Measurements from ENCODE around the gene LLPH. TPM values are rescaled to one million over a fixed set of nuclear protein-coding genes. Genes with fewer than 3 reads are reported as not detected.

Gene LLPH
- total and polyA plus RNA-seq, 2 donors from 2014 or later = 21.9 to 28.7 TPM

- no peak overlapping the region for H3K27ac ChIP-seq (ENCODE audit: low read depth in 2 of 2, low read length in 2 of 2)
- H3K4me1 ChIP-seq (ENCODE audit: control insufficient read depth in 2 of 3, insufficient read depth in 2 of 3, low read depth in 1 of 3, low read length in 3 of 3) = peaks cover 0 to 8% (median 2%) of the 10 kb centered on the region in 3 donors
- no peak for DNase-seq
- intact Hi-C loops (cut with DNase I) = no loop called here
- no peaks in the 10 kb centered on the region for H3K9me3 ChIP-seq (ENCODE audit: control insufficient read depth in 2 of 3, insufficient read depth in 1 of 3, low read length in 3 of 3)
- peak overlapping the region in 2 of 3 donors; percentile 35 to 97 for H3K4me3 ChIP-seq (ENCODE audit: low read length in 3 of 3)
- H3K9ac ChIP-seq (ENCODE audit: low read length in 3 of 3) = no peak overlapping the region
- FAIRE-seq = no peak
- TF ChIP-seq, protein P1, sequence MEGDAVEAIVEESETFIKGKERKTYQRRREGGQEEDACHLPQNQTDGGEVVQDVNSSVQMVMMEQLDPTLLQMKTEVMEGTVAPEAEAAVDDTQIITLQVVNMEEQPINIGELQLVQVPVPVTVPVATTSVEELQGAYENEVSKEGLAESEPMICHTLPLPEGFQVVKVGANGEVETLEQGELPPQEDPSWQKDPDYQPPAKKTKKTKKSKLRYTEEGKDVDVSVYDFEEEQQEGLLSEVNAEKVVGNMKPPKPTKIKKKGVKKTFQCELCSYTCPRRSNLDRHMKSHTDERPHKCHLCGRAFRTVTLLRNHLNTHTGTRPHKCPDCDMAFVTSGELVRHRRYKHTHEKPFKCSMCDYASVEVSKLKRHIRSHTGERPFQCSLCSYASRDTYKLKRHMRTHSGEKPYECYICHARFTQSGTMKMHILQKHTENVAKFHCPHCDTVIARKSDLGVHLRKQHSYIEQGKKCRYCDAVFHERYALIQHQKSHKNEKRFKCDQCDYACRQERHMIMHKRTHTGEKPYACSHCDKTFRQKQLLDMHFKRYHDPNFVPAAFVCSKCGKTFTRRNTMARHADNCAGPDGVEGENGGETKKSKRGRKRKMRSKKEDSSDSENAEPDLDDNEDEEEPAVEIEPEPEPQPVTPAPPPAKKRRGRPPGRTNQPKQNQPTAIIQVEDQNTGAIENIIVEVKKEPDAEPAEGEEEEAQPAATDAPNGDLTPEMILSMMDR (IDR thresholded peaks at IDR 0.05; ENCODE audit: borderline replicate concordance, extremely low read depth, insufficient read depth) = no peak
- no peaks in the 10 kb centered on the region for H3K27me3 ChIP-seq (ENCODE audit: control insufficient read depth, insufficient read depth, low read length)
- no peaks in the 10 kb centered on the region for H3K36me3 ChIP-seq (ENCODE audit: control insufficient read depth in 2 of 3, insufficient read depth in 3 of 3, low read length in 3 of 3)
These were observed 40.1 kb upstream of the LLPH start for GRCh38 chr12:66170606-66171005.

- peak within 1 kb of the TSS; percentile 98 to 100 for H3K27ac ChIP-seq (ENCODE audit: low read depth in 2 of 2, low read length in 2 of 2)
- H3K4me3 ChIP-seq (ENCODE audit: low read length in 3 of 3) = peak within 1 kb of the TSS; percentile 76 to 97 (median 85)
- H3K27me3 ChIP-seq (ENCODE audit: control insufficient read depth, insufficient read depth, low read length) = no peaks in the 10 kb centered on the region
- DNase-seq = peak; percentile 92 to 97 (median 96)
- H3K9me3 ChIP-seq (ENCODE audit: control insufficient read depth in 2 of 3, insufficient read depth in 1 of 3, low read length in 3 of 3) = peaks cover 0 to 6% (median 0%) of the 10 kb centered on the region in 3 donors
- peaks cover 0 to 8% (median 2%) of the 10 kb centered on the region in 3 donors for H3K4me1 ChIP-seq (ENCODE audit: control insufficient read depth in 2 of 3, insufficient read depth in 2 of 3, low read depth in 1 of 3, low read length in 3 of 3)
- H3K36me3 ChIP-seq (ENCODE audit: control insufficient read depth in 2 of 3, insufficient read depth in 3 of 3, low read length in 3 of 3) = no peaks in the 10 kb centered on the region
- peak within 1 kb of the TSS; percentile 81 to 95 (median 94) for H3K9ac ChIP-seq (ENCODE audit: low read length in 3 of 3)
- FAIRE-seq = no peak
- TF ChIP-seq, protein P1 (IDR thresholded peaks at IDR 0.05; ENCODE audit: borderline replicate concordance, extremely low read depth, insufficient read depth) = peak; percentile 42
- intact Hi-C loops (cut with DNase I) = no loop called here
These were observed 38.9 kb upstream of the LLPH start, which contains the start of gene TMBIM4 for GRCh38 chr12:66169221-66170170. Gene TMBIM4, minus strand, starts transcription at chr12:66169996. Its CDS starts 45 bp downstream, at chr12:66169951.

DNA sequence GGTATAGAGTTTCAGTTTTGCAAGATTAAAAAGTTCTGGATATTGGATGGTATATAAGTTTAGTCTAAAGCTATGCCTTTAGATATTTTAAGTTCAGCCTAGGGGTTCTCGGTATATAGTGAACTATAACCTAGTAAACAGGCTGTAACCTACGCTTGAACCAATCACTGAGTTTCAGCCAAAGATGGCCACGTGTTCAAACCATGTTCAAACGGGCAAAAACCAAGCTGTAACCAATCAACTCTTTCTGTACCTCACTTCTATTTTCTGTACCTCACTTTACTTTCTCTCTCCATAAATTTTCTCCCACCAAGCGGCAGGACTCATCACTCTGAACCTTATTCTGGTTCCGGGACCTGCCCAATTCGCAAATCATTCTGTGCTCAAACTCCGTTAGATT lies 37.9 kb upstream of the LLPH start:
- intact Hi-C loops (cut with DNase I) = no loop called here
- peaks cover 0 to 6% (median 0%) of the 10 kb centered on the region in 3 donors for H3K9me3 ChIP-seq (ENCODE audit: control insufficient read depth in 2 of 3, insufficient read depth in 1 of 3, low read length in 3 of 3)

More for the DNA sequence above, 37.9 kb upstream of the LLPH start:
- H3K36me3 ChIP-seq (ENCODE audit: control insufficient read depth in 2 of 3, insufficient read depth in 3 of 3, low read length in 3 of 3) = no peaks in the 10 kb centered on the region
- H3K4me1 ChIP-seq (ENCODE audit: control insufficient read depth in 2 of 3, insufficient read depth in 2 of 3, low read depth in 1 of 3, low read length in 3 of 3) = peaks cover 0 to 8% (median 2%) of the 10 kb centered on the region in 3 donors
- TF ChIP-seq, protein P1 (IDR thresholded peaks at IDR 0.05; ENCODE audit: borderline replicate concordance, extremely low read depth, insufficient read depth) = no peak
- H3K27ac ChIP-seq (ENCODE audit: low read depth in 2 of 2, low read length in 2 of 2) = peak overlapping the region in 1 of 2 donors; percentile 98
- H3K4me3 ChIP-seq (ENCODE audit: low read length in 3 of 3) = peak overlapping the region; percentile 76 to 97 (median 85)
- no peaks in the 10 kb centered on the region for H3K27me3 ChIP-seq (ENCODE audit: control insufficient read depth, insufficient read depth, low read length)
- FAIRE-seq = no peak
- peak overlapping the region; percentile 64 to 95 (median 94) for H3K9ac ChIP-seq (ENCODE audit: low read length in 3 of 3)
- DNase-seq = no peak

Measured in kidney (tissue), 14 donors.